ENCODE data around the gene CSPG4.

GRCh38 chr15:75712668-75713337, at the start of gene CSPG4:
- TF ChIP-seq PATZ1 (CRISPR knock-in tag; IDR thresholded peaks at IDR 0.05; ENCODE audit: borderline replicate concordance) (no peak), ESRRG (CRISPR knock-in tag; IDR thresholded peaks at IDR 0.05) (no peak), TSHZ2 (CRISPR knock-in tag; IDR thresholded peaks at IDR 0.05) (no peak), ZFP3 (CRISPR knock-in tag; IDR thresholded peaks at IDR 0.05) (no peak), BACH2 (CRISPR knock-in tag; IDR thresholded peaks at IDR 0.05; ENCODE audit: borderline replicate concordance) (no peak), GLIS3 (CRISPR knock-in tag; IDR thresholded peaks at IDR 0.05) (no peak), ZFP30 (CRISPR knock-in tag; IDR thresholded peaks at IDR 0.05) (no peak), TOX (CRISPR knock-in tag; IDR thresholded peaks at IDR 0.05; ENCODE audit: borderline replicate concordance) (no peak)
